GM19467 (cell line): ENCODE measurements around the gene NINL.

Experiments used
- ATAC-seq: cut with Tn5 transposase; IDR thresholded peaks from one replicate; pipeline ENCODE4 v1.9.1; 2021; ENCODE audit warnings: mild to moderate bottlenecking, moderate library complexity; ENCODE audit not compliant: unreplicated experiment

The NINL gene

GRCh38 chr20:25468126-25469075 lies 116.9 kb downstream of the NINL start:
- no peak for ATAC-seq

- ATAC-seq: no peak
Measured at GRCh38 chr20:25467441-25467840, 117.9 kb downstream of the NINL start.

GRCh38 chr20:25466846-25467245 lies 118.5 kb downstream of the NINL start:
- ATAC-seq: no peak

GRCh38 chr20:25465243-25466135 lies 119.8 kb downstream of the NINL start:
- no peak for ATAC-seq

DNA sequence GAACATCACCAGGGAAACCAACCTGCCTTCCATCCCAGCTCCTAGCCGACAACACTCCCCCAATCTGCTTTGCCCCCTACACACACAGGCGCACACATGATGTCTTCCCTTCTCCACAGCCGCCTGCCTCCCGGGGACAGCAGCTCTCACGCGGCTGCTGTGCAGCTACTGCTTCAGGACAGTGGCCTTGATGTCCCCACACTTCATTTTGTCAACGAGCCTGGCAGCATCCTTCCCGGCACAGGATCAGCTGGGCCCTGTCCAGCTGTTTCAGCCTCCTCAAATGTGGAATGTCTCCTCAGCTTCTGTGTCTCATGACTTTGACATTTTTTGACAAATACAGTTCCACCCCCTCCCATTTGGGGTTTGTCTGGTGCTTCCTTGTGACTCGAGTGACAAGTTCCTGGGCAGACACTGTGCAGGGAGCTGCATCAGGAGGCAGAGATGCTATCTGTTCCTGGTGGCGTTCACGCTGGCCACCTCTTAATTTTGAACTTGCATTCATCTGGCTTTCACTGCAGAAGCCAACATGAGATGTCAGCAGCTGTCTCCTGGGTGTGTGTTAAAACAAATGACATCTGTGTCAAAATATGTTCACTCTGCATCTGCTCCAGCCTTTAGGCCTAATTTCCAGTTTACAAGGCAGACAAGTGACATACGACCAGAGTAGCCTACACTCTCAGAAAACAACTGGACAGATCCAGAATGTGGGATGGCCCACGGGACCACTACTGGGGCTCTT lies 120.7 kb downstream of the NINL start:
- ATAC-seq: no peak

DNA sequence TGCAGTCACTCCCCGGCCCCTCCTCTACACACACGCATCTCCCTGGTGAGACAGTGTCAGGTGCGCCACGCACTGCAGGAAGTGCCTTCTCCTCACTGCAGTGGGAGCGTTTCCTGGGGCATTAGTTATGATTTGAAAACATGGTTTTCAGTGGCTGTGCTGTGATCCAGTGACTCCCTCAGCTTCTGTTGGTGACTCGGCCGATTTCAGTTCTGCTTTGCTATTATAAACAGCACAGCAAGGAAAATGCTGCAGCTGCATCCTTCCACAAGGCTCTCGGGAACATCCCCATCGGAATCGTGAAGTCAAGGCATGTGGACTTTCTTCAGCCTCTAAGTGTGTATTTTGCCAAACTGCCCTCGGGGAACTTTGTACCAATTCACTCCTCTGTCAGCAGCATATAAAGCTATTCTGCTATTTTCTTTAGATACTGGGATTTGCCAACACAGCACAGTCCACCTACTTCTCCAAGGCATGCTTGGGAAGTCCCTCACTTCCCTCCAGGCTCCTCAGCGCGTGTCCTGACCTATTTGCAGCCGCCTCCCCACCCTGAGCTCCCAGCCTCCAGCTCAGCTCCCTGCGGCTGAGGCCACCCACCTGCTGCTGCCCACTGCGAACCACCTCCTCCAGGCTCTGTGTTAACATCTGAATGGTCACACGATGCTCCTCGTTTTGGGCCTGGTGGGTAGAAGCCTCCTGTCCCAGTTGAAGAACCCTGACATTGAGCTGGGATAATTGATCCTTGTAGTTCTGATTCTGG lies 123.4 kb downstream of the NINL start:
- no peak for ATAC-seq

DNA sequence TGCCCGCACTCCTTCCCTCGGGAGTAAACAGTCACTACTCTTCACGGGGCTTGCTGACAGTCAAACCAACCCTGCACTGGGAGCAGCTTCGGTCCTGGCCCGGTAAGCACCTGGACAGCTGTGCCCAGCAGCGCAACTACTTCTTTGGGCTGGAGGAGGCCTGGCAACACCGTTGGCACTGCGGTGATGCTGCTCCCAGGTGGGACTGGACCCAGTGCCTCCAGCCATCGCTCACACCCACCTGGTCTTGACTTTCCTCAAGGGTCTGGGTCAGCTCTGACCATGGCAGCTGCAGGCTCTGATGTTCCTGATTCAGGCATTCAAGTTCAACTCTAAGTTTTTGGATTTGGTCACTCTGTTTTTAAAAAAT lies 124.1 kb downstream of the NINL start:
- no peak for ATAC-seq

DNA sequence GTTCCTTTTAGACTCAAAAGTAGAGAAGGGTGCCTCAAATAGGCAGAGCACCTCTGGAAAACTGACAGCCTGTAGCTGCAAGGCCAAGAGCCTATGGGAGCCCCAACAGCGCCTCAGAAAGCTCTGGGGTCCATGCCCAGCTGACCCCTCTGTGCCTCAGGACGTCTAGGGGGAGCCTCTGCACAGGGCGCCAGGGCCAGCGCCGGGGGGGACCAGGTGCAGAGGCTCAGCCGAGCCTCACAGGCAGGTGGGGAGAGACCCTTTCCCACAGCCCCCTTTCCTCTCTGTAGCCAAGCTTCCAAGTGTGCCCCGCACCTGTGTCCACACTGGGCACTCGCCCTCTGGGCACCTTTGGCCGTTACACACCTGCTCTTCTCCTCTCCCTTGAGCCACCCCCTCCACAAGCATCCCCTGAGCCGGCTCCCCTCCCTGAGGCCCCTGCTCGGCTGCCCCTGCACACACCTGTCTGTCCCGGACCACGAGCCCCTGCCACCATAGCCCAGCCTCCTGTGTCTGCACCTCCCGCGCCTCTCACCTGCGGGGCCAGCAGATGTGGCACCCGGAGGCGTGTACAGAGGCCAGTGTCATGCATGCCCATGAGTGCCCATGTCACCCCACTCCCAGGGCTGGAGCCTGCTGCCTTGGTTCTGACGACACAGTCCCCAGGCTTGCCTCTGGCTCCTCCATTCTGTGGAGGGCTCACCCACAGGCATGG lies 124.6 kb downstream of the NINL start:
- ATAC-seq: no peak

GRCh38 chr20:25459916-25460535 lies 125.3 kb downstream of the NINL start:
- ATAC-seq: no peak

- no peak for ATAC-seq
Measured at GRCh38 chr20:25459111-25459830, 126.1 kb downstream of the NINL start.

DNA sequence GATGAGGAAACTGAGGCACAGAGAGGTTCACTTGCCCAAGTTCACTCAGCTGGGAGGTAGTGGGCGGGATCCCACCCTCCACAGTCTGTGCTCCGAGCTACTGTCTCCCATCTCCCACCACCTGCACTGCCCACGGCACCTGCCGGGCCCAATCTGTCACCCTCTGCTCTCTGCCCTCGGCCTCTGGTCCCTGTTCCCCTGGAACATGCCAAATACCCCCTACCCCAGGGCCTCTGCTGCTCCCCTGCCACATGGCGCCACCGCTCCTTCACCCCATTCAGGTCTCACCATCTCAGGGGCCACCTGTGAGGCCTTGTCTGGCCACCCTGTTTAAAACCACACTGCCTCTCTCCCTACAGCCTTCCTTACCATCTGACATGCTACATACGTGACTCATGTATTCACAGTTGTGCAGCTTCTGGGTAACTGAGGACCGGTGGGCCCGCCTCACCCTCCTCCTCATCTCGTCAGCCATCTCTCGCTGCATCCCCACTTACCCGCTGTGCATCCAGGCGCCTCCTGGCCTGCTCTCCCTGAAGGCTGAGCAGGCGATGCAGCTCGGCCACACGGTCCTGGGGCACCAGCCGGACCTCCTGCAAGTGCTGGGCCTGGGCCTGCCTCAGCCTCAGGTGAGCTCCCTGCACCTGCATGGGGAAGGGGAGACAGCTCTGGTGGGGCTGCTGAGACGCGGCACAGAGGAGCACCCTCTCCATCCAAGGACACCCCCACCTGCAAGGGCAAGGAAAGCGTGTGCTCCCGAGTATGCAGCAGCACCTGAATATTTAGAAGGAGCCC lies 127.2 kb downstream of the NINL start:
- ATAC-seq: no peak

DNA sequence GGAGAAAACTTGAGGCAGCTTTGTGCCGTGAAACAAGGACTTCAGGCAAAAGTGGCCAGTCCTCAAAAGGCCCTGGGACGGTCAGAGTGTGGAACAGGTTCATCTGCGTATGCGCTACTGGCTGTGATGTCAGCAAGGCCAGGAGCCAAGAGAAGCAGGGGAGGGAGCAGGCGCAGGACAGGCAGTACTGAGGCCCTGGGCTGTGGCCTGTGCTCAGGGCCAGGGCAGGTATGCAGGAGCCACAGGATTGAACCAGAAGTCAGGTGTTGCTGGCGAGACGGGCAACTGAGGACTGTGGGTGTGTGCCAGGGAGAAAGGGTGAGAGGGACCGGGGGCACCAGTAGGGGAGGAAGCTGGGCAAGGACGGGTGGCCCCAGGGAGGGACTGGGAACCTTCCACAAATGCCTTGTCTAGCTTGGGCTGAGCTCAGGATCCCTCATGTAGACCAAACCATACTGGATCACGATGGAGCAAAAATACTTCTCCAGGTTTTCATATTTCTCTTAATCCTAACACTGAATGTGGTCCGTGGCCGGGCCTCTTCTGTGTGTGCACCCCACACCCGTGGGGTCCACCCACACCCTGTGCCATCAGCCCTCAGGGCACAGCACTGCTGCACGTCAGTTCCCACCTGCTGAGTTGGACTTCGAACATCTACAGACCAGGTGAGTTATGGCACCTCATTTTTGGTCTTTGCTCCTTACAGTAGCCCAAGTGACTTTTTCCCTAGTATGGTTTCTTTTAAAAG lies 131.0 kb downstream of the NINL start:
- ATAC-seq: no peak

DNA sequence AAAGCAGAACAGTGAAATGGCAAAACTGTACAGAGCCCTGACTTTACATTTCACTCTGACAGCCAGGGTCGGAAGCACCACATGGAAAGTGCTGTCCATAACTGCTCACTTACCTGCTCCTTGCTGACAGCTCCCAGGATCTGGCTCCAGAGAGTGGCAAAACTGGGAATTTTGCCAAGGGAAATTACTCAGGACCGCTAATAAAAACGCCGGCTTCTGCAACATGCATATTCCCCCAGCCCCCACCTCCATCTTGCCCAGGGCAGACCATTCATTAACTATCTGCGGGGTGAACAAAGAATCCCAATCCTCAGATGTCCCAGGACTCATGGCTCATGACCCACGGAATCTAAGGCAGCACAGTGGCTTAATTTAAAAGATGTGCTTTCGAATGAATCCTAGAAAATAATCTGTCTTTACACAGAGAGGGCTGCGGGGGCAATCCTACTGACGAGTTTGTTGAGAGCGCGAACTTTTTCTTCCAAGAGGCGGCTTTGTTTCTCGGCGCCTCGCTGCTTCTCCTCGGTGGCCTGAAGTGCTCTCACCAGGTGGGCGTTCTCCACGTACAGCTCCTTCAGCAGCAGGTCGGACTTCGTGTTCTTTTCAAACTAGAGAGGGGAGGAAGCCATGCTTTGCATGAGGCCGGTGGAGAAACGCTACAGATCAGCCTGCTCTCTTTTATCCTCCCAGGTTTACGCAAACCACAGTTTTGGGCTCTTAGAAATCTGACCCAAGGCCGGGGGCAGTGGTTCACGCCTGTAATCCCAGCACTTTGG lies 132.1 kb downstream of the NINL start:
- ATAC-seq: no peak

- no peak for ATAC-seq
Measured at GRCh38 chr20:25452333-25452732, 133.0 kb downstream of the NINL start.

DNA sequence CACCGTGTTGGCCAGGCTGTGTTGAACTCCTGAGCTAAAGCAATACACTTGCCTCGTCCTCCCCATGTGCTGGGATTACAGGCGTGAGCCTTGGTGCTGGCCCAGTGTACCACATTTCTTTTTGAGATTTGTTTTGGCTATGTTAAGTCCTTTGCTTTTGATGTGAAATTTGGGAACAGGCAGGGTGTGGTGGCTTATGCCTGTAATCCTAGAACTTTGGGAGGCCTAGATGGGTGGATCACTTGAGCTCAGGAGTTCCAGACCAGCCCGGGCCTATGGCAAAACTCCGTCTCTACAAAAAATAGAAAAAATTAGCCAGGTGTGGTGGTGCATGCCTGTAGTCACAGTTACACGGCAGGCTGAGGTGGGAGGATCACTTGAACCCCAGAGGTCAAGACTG lies 137.7 kb downstream of the NINL start:
- no peak for ATAC-seq

GRCh38 chr20:25444556-25444955 lies 140.8 kb downstream of the NINL start:
- no peak for ATAC-seq
